K562 (cell line): Measurements from ENCODE around the gene NOL8. TPM values are rescaled to one million over a fixed set of nuclear protein-coding genes. Genes with fewer than 3 reads are reported as not detected.

ENCODE experiments used
- ATAC-seq: fragments of 200-7000 bp; cut with Tn5 transposase; 3 replicates; pipeline ENCODE4 v1.9.1; 2020; ENCODE audit warnings: moderate library complexity
- BruUV-seq: library from RNA; stranded (reverse); fragments of 400-500 nt; replicated peaks from 2 replicates; lab custom pipeline; 2021; lab: Mats Ljungman, UMichigan
- CTCF ChIA-PET: fragments of 300-600 bp; formaldehyde crosslinking; extraction: SDS; loops from one replicate; lab custom pipeline; 2021; ENCODE audit warnings: low intra/inter-chr PET ratio; lab: Yijun Ruan, JAX
- POLR2A ChIA-PET: fragments of 300-600, 350-650 bp; sonication (Branson Sonifier 250); formaldehyde crosslinking; extraction: SDS; loops from one replicate; lab custom pipeline; 2021; ENCODE audit warnings: antibody characterized with exemption, inconsistent platforms; lab: Yijun Ruan, JAX
- DNase-seq, 4 experiments: peaks; one replicate each; pipeline versions ENCODE4 v3.0.0 to v3.0.0-alpha.2; 2011 to 2018; ENCODE audit warnings: low spot score in 3 of 4, mixed read lengths in 3 of 4; ENCODE audit errors: extremely low read depth in 1 of 4
- FAIRE-seq: peaks from 2 replicates; lab custom pipeline; 2011; peaks lifted over from hg19 to GRCh38; lab: Jason Lieb, UNC
- H2AFZ ChIP-seq: 2 replicates; pipeline ENCODE4 v1.6.0; 2011; ENCODE audit warnings: low read depth, low read length, control low read depth, inconsistent platforms
- H3K27ac ChIP-seq: fragments of 200-600 bp; 3 replicates; pipeline ENCODE4 v1.8.0; 2011; ENCODE audit warnings: low read depth, mild to moderate bottlenecking, control low read depth, inconsistent platforms, low read length, moderate library complexity, mixed read lengths; ENCODE audit errors: extremely low read depth
- H3K27me3 ChIP-seq, 2 experiments: fragments of 300-600 bp in 1 of 2; 2 replicates in 1 of 2; 3 replicates in 1 of 2; pipeline versions ENCODE4 v1.6.0 to v1.8.0; 2011; ENCODE audit warnings: inconsistent platforms in 2 of 2, low read length in 2 of 2, mild to moderate bottlenecking in 1 of 2, mixed read lengths in 1 of 2, moderate library complexity in 1 of 2; ENCODE audit not compliant: control insufficient read depth in 2 of 2, insufficient read depth in 2 of 2
- H3K36me3 ChIP-seq: fragments of 300-600 bp; 3 replicates; pipeline ENCODE4 v1.8.0; 2011; ENCODE audit warnings: mild to moderate bottlenecking, low read length, inconsistent platforms; ENCODE audit not compliant: control insufficient read depth, insufficient read depth
- H3K4me1 ChIP-seq, 2 experiments: fragments of 200-600 bp in 1 of 2; replicated peaks in 1 of 2; 2 replicates in 1 of 2; 3 replicates in 1 of 2; pipeline versions ENCODE4 v1.5.1 to v1.8.0; 2011; ENCODE audit warnings: inconsistent platforms in 2 of 2, low read length in 2 of 2, mild to moderate bottlenecking in 1 of 2, mixed read lengths in 1 of 2, moderate library complexity in 1 of 2; ENCODE audit not compliant: control insufficient read depth in 2 of 2, insufficient read depth in 2 of 2
- H3K4me2 ChIP-seq: 2 replicates; pipeline ENCODE4 v1.6.1; 2011; ENCODE audit warnings: low read length, control low read depth, inconsistent platforms, mixed read lengths; ENCODE audit not compliant: insufficient read depth
- H3K4me3 ChIP-seq: fragments of 200-600 bp; sonication (generic), shearing (Covaris generic); 2 replicates; pipeline ENCODE4 v1.5.1; 2016; ENCODE audit warnings: control low read depth, inconsistent platforms
- H3K79me2 ChIP-seq: fragments of 200-600 bp; 3 replicates; pipeline ENCODE4 v1.8.0; 2011; ENCODE audit warnings: low read length, inconsistent platforms; ENCODE audit not compliant: control insufficient read depth, insufficient read depth
- H3K9ac ChIP-seq, 2 experiments: 2 replicates each; pipeline versions ENCODE4 v1.6.0 to v1.6.1; 2011; ENCODE audit warnings: low read depth in 2 of 2, low read length in 2 of 2, control low read depth in 1 of 2, inconsistent platforms in 1 of 2, mild to moderate bottlenecking in 1 of 2, mixed read lengths in 1 of 2; ENCODE audit not compliant: insufficient read depth in 1 of 2
- H3K9me1 ChIP-seq: one replicate; pipeline ENCODE4 v1.6.0; 2011; ENCODE audit warnings: inconsistent platforms, mild to moderate bottlenecking, low read length, moderate library complexity; ENCODE audit not compliant: control insufficient read depth, insufficient read depth
- H3K9me3 ChIP-seq: replicated peaks from 2 replicates; pipeline ENCODE4 v1.5.1; 2011; ENCODE audit warnings: low read depth, low read length, inconsistent platforms; ENCODE audit not compliant: control insufficient read depth, insufficient read depth
- H4K20me1 ChIP-seq: replicated peaks from 2 replicates; pipeline ENCODE4 v1.6.1; 2011; ENCODE audit warnings: low read length, inconsistent platforms, mixed read lengths; ENCODE audit not compliant: control insufficient read depth, insufficient read depth
- ARID3B ChIP-seq: fragments of 250-450 bp; sonication (Bioruptor Pico); IDR thresholded peaks from 2 replicates; pipeline ENCODE4 v1.4.0; 2020; ENCODE audit warnings: borderline replicate concordance
- CBFA2T2 ChIP-seq: fragments of 450-650 bp; conservative IDR thresholded peaks from 2 replicates; pipeline ENCODE4 v1.6.1; 2017; ENCODE audit warnings: mild to moderate bottlenecking
- ESRRA ChIP-seq: fragments of 450-650 bp; IDR thresholded peaks from 2 replicates; pipeline ENCODE4 v1.6.1; 2014; ENCODE audit warnings: low read depth, mild to moderate bottlenecking, moderate library complexity, borderline replicate concordance
- EWSR1 ChIP-seq: fragments of 450-650 bp; IDR thresholded peaks from 2 replicates; pipeline ENCODE4 v1.6.1; 2018; ENCODE audit warnings: borderline replicate concordance, mild to moderate bottlenecking, low read depth, moderate library complexity; ENCODE audit not compliant: partially characterized antibody
- ILK ChIP-seq: fragments of 450-650 bp; IDR thresholded peaks from 2 replicates; pipeline ENCODE4 v1.6.1; 2016; ENCODE audit warnings: missing genetic modification characterization, low read depth, mild to moderate bottlenecking, missing compliant biosample characterization, moderate library complexity, borderline replicate concordance
- MCM2 ChIP-seq: fragments of 450-650 bp; IDR thresholded peaks from 2 replicates; pipeline ENCODE4 v1.6.1; 2017; ENCODE audit warnings: low read depth, mild to moderate bottlenecking
- ZNF696 ChIP-seq: fragments of 250-450 bp; sonication (Bioruptor Pico); conservative IDR thresholded peaks from 2 replicates; pipeline ENCODE4 v1.4.0; 2020; ENCODE audit warnings: mild to moderate bottlenecking, moderate library complexity
- WGBS: fragments of 100-300 bp; shearing (Covaris generic); methylation state at CpG from one replicate; pipeline ENCODE4 v1.1.6; 2016; ENCODE audit warnings: low coverage, mixed read lengths; ENCODE audit not compliant: insufficient coverage; ENCODE audit errors: missing lambda C conversion rate; 5-methylcytosine and 5-hydroxymethylcytosine counted together
- in situ Hi-C: fragments of 300-500 bp; cut with MboI; formaldehyde crosslinking; loops from 4 replicates; pipeline ENCODE4 v1.15.0; 2018; ENCODE audit warnings: inconsistent platforms, mixed read lengths
- intact Hi-C: fragments of 100-400 bp; cut with micrococcal nuclease; formaldehyde crosslinking; loops from 2 replicates; pipeline ENCODE4 v1.14.2; 2022
- polyA plus RNA-seq, 8 experiments: library from polyadenylated mRNA; depleted of rRNA in 4 of 8; stranded (reverse) in 5 of 8; unstranded in 3 of 8; fragments of >200 nt; fragmentation: Nextera tagmentation in 2 of 8; fragmentation: Illumina TruSeq in 1 of 8; extraction: Ambion mirVana in 2 of 8; extraction: Trizol in 1 of 8; gene quantifications; 2 replicates each; pipeline versions ENCODE4 v1.2.1 to v1.2.3, GENCODE V29; 2011 to 2014; ENCODE audit warnings: inconsistent platforms in 1 of 8, missing spikeins in 1 of 8
- total RNA-seq, 7 experiments: library from RNA; depleted of rRNA in 6 of 7; stranded (reverse); fragments of >200 nt in 6 of 7; fragmentation: Illumina TruSeq in 2 of 7; extraction: Trizol in 2 of 7; gene quantifications; 2 replicates each; pipeline versions ENCODE4 v1.2.1 to v1.2.3, GENCODE V29; 2011 to 2021; ENCODE audit warnings: low replicate concordance in 1 of 7

The NOL8 gene
- total and polyA plus RNA-seq, 9 of the 15 experiments (the other 6 are each of a cell fraction or from before 2014, with no cell fraction given): 51.3 to 91.5 (median 58.7) TPM

- no peak overlapping the region for H2AFZ ChIP-seq
- H3K4me3 ChIP-seq: no peak overlapping the region
- no peak overlapping the region for H3K4me2 ChIP-seq
- H3K27ac ChIP-seq: no peak overlapping the region
- ChIA-PET POLR2A (interaction anchor here (1.3 kb wide), 1 partner anchor 8 kb away, joined by 6 read pairs; no protein-coding TSS in a partner anchor), CTCF (interaction anchor here (0.6 kb wide), 1 partner anchor 17 kb away, joined by 4 read pairs; no protein-coding TSS in a partner anchor)
- DNase-seq (no peak), ATAC-seq (no peak), FAIRE-seq (no peak)
- no peaks in the 10 kb centered on the region for H3K79me2 ChIP-seq
- TF ChIP-seq ESRRA (no peak), ZNF696 (CRISPR knock-in tag) (no peak), CBFA2T2 (no peak), ARID3B (CRISPR knock-in tag) (no peak), EWSR1 (no peak), ILK (tag) (no peak), MCM2 (no peak)
- no peak overlapping the region for H3K9ac ChIP-seq
- no peaks in the 10 kb centered on the region for H4K20me1 ChIP-seq
- H3K9me3 ChIP-seq: no peaks in the 10 kb centered on the region
- WGBS: 4% methylated on average over 2 of the region's 2 CpGs
- intact Hi-C loops: no loop called here
- H3K36me3 ChIP-seq: peaks cover 11% of the 10 kb centered on the region; the same call in 2 of the 3 replicates
- no peaks in the 10 kb centered on the region for H3K4me1 ChIP-seq
- H3K27me3 ChIP-seq: no peaks in the 10 kb centered on the region
- H3K9me1 ChIP-seq: no peaks in the 10 kb centered on the region
- in situ Hi-C loops: no loop called here
- no TSS peak for BruUV-seq
These were observed 43.9 kb upstream of the NOL8 start for GRCh38 chr9:92369075-92369474.
